GM19035 (cell line): ENCODE measurements around the gene C4orf50.

Experiments
- ATAC-seq: cut with Tn5 transposase; IDR thresholded peaks from one replicate; pipeline ENCODE4 v1.9.1; 2021; ENCODE audit not compliant: unreplicated experiment

The C4orf50 gene

DNA sequence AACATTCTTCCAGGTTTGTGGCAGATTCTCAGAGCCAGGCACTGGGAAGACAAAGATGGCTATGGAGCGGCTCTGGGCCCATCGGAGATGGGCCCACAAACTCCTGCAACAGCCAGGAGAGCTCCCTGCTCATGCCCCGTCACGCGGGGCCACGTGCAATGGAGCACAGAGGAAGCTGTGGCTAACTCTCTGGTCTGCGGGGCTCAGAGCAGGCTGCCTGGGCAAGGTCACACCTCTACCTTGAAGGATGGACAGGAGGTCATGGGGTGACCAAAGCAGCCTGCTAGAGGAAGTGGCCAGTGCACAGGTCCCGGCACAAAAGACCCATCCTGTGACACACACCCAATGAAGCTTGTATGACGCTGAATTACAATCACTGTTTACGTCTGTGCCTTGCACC, 45.2 kb downstream of the C4orf50 start:
- no peak for ATAC-seq

DNA sequence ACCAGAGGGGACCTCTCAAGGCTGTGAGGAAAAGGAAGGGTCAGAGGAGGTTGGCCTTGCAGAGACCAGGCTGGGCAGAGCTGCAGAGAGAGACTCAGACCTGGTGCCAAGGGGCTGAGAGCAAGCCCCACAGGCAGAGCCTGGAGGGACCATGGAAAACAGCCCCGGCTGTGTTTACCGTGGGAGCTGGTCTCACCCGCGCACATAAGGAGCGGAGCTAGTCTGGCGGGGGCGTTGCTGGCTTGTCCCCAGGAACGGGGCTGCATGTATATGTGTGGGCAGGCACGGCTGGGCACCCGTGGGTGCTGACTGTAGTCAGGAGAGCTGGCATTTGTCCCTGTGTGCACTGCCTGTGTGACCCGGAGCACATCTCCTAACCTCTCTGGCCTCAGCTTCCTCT, 45.7 kb downstream of the C4orf50 start:
- ATAC-seq: no peak

DNA sequence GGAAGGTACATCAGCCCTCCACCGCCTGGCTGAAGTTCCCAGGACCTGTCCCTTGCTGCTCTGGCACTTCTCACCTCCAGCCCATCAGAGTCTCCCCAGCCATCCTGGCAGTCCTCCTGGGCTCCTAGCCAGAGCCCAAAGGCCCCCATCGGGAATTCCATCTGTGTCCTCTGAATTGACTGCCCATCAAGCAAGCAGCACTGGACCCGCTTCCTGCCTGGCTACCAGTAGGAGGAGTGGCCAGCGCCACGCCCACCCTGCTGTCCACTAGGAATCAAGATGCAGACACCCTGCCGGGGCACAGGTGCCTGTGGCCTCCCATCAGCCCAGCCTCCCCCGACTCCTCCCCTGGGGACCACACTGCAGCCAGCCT, 47.2 kb downstream of the C4orf50 start:
- no peak for ATAC-seq

DNA sequence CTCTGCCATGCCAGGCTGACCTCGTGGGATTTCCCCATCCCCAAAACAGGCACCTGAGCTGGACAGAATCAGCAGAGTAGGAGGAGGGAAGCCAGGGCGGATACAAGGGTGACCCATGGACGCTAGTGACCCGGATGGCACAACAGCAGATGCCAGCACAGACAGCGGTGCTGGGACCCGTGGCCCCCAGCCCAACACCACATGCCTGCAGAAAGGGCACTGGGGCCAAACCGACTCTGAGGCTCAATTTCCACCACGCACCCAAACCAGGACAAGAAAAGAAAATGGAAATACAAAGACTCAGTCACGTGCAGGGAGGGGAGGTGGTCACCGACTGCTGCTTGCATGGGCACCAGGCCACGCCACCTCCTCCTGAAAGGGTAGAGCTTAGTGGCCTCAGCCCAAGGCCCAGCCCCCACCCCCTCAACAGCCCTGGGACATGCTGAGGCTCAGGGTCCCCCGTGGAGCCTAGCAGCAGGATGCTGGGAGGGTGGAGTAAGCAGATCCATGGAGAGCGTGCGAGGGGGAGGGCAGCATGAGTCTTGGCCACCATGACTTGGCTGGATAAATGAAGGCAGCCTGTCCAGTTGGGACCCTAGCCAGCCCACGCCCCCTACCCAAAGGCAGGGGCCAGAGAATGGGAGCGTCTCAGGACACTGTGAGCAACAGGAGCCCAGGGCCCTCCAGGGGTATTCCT, 47.7 kb downstream of the C4orf50 start:
- no peak for ATAC-seq

DNA sequence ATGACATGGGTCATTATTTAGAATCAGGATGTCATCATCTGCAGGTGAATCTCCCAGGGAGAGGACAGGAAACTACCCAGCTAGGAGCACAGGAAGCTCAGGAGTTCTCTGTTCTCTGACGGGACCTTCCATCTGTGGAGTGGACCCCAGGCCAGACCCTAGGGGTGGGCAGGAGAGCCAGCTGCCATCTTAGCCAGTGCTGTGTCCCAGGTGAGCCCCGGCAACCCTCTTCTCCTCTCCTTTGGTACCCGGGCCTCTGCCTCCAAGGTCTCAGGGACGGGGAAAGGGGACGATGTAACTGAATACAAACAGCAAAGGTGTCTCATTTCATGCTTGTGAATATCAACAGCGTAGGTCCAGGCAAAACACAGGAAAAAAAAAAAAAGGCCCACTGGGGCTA, 48.5 kb downstream of the C4orf50 start:
- ATAC-seq: no peak

DNA sequence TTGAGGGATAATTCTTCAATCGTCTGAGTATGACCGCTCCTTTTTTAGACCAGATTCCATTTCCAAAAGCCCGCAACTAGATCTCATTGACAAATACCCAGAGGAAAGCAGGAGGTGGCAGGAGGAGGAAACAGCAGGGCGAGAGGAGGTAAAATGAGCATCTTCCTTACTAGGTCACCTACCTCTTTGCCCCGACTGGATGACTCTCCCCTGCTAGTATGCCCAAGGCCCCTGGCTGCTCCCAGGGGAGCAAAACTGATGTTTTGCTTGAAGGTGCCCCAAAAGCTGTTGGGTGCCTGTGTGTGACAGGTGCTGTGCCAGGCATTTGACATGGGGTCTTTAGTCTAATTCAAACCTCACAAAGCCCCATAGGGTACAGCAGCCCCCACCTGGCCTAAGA, 48.9 kb downstream of the C4orf50 start:
- ATAC-seq: no peak

DNA sequence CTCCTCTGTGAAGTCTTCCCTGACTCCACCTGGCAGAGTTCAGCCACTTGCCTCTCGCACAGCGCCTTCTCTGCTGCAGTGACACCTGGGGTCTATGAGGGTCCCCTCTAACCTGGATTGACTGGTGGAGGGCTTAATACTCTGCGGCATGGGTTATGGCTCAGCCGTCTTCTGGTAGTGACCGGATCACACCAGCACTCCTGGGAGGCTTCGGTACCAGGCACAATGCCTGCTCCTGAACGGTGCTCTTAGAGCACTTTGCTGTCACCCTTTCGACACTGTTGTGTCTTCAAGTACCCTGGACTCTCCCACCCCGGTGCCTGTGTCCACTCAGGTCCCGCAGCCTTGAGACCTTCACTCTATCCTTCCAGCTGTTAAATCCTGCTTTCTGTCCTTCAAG, 50.0 kb downstream of the C4orf50 start:
- ATAC-seq: no peak

DNA sequence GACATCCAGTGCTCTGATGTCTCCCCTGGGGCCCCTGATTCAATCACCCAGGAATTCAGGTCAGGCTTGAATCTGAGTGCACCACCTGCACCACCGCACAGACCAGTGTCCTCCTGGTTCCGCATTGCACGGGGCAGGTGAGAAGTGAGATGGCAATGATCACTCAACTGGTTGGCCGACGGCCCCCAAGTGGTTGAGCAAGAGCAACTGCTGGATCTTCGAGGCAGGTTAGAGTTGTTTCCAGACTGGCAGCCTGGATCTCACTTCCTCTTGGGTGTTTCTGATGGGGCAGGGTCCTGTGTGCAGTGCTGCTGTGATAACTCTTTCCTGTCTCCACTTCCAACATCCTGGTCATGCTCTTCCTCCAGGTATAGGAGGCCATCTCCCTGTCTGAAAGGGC, 50.4 kb downstream of the C4orf50 start:
- ATAC-seq: no peak

DNA sequence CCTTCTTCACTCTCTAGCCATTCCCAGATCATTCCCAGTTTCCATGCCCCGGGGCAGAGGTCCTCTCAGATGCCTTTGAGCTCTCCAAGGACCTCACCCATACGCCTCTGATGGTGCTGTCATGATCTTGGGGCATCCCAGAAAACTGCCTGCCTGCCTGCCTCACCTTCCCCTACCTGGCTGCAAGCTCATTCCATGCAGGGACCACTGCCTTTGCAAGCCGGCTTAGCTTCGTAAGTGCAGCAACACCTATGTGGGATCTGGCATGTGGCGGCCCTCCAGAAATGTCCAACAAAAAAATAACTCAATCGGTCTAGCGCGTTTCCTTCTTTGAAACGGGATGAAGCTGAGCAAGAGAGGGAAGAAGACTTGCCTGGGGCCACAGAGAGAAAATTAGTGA, 53.0 kb downstream of the C4orf50 start:
- ATAC-seq: no peak

DNA sequence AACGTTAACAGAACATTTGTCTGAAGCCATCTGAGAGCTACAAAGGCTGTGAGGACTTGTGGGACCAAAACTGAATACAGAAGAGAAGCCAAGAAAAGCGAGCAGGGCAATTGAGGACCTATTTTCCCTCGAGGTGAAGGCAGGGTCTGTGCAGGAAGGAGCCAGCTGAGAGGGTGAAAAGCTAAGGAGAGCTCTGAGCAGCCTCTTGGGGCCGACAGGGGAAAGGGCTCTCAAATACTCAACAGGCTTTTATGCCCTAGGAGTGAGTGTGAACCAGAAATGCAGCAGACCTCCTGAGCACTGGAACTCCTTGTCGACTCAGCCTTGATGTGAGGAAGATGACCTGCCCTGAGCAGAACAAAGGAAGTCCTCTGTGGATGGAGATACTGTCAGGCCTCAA, 54.2 kb downstream of the C4orf50 start:
- ATAC-seq: no peak

DNA sequence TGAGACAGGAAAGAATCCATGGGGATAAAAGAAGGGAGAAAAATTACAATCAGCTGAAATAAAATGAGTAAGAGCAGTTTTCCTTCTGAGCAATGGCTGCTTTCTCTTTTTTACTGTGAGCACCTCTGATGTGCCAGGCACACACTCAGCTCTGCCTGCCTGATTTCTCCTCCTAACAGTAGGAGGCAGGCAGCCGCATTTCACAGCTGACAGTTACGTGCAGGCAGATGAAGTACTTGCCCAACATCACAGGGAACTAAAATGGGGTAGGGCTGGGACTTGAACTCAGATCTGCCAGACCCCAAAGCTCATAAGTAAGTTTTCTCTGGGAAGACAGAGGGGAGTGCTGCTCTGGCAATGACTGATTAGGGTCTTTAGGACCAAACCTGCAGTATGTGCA, 54.6 kb downstream of the C4orf50 start:
- ATAC-seq: no peak

DNA sequence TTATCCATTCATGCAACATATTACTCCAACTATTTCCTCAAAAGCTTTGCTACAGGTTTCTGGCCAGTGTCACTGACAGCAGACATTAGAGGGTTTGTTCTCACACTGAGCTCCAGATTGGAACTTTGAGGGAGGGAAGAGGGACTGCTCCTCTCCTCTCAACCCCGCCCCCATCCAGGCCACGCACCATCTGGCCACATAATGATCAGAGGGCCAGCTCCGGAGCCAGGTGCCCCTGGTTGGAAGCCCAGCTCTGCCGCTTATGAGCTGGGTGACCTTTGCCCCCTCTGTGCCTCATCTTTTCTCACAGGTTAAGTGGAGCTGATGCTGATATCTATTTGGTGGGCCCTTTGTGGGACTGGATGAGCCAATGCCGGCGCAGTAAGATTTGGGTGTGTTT, 55.8 kb downstream of the C4orf50 start:
- no peak for ATAC-seq

DNA sequence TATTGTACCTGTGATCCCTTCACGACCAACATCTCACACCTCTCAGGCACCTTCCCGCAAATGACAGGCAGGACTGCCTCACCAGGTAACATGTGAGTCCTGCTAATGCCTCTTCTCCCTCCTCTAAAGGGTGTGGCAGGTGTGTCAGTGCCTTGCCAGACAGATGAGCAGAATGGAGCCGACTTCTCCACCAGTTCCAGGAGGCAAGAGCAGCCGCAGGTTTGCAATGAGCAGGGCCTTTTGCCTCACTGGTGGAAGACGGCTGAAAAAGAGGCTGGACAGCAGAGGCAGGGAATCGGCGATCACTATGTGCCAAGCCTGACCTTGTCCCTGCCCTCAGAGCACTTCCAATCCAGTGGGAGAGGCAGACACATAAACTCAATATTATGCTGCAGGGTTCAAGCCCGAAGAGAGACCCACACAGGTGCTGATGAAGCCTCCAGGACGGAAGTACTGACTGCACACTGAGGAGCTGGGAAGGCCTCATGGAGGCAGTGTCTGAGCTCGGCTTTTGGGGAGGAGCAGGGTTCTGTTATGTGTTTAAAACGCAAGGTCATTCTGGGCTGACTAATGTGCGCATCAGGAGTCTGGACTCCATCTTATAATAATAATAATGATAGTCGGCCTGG, 57.9 kb downstream of the C4orf50 start:
- no peak for ATAC-seq

DNA sequence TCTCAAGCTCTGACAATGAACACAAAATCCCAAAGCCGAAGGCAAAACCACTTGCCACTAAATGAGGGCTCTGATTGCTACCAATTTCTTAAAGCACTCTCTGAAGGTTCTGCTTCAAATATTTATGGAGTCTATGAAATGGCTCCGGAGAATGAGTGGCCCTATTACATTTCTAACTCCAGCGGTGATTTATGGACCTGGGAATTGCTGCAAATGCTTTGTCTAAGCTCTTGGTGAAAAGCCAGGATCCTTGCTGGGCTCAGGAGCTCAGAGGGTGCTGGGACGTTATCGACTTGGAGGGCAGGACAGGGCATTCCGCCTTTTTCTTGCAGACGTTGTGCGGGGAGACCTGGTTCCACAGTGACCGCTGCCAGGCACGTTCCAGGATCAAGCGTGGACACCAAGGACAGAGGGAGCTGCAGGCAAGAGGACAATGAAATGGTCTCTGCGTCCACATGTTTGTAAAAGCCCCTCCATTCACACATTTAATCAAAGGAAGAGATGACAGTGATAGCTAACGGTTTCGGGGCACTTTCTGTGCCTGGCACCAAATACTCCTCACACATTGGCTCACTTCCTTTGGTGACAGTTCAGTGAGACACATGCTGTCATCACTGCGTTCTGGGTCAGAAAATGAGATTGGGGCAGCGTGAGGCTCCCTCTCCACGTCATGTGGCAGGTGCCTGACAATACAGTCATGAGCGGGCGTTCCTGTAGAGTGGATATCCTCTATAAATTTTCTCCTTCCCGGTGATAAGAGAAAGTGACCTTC, 58.8 kb downstream of the C4orf50 start:
- no peak for ATAC-seq

DNA sequence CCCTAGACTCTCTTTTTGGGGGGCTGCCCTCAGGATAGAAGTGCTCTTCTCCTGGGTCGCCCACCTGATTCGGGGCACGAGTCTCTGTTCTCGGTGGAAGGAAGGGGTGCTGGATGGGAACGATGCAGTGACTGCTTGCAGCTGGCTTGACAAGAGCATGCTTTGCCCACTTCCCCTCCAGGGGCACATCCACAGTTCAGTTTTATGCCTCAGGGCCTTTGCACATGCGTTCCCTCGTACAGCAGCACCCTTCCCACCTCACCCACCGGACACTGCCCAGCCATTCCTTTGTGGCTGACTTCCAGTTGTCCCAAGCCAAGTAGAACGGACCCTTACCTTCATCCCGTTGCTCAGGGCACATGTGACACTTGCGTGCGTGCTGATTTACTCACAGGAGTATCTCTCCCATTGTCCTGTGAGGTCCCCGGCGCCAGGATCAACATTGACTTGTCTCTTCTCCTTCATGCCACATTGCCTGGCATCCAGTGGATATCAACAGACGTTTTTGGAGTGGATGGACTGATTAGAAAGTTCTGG, 60.0 kb downstream of the C4orf50 start:
- no peak for ATAC-seq

DNA sequence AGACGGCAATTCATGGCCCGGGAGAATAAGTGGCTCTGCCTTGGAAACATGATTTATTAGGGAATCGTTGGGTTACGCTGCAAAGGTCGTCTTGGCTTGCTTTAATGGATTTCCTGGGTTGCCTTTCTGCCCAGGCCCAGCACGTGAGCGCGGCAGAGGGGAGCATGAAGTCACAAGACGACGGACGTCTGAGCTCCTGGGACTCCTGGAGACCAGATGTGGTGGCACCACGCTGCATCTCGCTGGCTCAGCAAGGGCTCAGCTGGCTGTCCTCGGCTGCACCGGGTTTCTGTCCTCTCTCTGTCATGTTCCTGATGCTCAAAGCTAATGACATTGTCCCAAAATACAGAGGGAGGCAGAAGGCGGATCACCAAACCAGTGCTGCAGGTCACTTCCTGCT, 61.2 kb downstream of the C4orf50 start:
- ATAC-seq: no peak

DNA sequence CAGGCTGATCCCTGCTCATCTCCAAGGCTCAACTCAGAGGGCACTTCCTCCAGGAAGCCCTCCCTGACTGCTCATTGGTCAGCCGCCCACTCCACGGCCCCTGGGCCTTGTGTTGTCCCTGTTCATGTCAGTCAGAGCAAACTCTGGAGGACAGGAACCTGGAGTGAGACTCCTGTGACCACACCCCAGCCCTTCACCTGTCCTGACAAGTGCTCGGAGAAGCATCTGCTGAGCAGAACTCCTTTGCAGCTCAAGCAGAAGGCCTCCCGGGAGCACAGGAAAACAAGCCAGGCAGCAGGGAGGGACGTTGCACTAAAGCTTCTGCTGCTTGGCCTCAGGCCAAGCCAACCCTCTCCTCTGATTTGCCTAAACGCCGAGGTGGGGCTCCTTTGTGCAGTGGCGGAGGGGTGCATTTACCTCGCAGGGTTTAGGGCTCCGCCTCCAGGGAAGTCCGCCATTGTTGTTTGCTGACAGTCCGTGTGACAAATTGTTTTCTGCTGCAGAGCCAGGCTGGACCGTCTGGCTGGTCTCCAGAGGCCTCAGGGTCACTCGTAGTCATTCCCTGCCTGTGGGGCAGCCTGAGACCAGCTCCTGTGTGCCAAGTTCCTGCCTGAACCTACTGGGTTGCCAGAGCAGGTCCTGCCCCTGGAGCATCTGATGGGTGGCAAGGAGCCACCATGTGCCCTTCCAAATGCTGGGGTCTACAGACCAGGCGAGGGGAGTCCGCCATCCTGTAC, 61.8 kb downstream of the C4orf50 start:
- ATAC-seq: no peak

DNA sequence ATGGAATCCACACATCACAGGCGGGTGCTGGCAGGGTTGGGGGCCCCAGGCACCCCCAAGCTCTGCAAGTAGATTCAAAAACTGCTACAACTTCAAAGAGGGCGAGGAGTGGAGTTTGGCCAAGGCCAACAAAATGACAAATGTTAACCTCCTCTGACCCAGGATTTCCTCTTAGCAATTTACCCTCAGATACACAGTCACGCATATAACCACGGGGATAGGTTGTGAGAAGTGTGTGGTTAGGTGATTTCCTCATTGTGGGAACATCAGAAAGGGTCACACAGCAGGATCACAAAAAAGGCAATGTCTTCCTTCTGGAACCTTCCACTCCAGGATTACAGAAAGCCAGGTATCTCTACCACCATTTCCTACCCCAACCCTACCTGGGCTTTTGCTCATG, 62.4 kb downstream of the C4orf50 start:
- no peak for ATAC-seq

DNA sequence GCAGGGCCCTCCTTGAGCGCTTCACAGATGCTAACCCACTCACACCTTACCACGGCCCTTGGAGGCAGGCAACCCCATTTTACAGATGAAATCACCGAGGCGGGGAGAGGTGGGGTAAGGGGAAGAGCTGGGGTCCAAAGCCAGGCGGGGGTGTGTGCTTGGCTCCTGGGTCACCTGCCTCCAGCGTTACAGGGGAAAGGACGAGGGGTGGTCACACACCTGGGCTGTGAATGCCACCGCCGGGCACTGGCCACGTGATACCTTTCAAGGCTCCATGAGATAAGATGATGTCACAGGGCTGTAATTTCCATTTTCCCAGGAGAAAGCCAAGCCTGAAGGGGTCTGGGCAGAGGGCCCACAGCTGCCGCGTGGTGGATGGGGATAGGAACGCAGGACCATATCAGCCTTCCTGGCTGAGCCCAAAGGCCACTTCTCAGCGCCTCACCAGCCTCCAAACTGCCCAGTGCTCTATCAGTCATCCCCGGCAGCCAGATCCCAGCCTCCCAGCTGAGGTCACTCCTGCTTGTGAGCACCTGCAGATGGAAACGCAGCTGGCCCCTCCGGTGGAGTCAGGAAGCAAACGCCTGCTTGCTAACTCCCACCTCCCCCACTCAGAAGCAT, 62.9 kb downstream of the C4orf50 start:
- ATAC-seq: no peak

DNA sequence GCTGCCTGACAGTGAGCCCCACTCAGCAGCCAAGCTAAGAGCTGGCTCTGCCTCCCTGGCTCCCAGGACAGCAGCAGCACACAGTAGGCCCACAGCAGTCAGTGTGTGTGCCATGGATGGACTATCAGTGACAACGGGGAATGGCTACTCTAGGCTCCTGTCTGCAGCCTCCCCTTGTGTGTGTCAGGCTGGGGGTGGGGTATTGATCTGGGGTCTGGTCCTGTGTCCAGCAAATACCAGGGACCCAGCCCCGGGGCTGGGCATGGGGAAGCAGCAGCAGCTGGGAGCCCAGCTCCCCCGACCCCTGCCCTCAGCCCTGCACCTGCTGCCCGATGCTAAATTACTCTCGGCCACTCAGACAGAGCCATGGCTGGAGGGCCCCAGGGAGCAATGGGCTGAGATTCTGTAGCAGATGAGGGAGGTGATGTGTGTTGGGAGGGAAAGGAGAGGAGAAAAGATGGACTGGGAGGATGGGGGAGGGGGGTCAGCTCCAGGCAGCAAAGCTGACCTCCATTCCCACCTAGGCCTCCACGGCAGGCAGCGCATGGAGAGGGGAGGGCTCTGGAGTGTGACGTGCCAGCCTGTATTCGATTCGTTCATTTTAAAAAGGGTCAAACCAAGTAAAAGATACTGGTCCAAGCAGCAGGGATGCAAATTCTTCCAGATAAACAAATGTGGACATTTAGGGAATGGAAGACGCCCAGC, 64.0 kb downstream of the C4orf50 start:
- ATAC-seq: no peak
